Measurements from ENCODE around the gene DUSP8. TPM values are rescaled to one million over a fixed set of nuclear protein-coding genes. Genes with fewer than 3 reads are reported as not detected.

DUSP8 gene
- total RNA-seq, 1 donor from 2014 or later: 0.86 TPM

DNA sequence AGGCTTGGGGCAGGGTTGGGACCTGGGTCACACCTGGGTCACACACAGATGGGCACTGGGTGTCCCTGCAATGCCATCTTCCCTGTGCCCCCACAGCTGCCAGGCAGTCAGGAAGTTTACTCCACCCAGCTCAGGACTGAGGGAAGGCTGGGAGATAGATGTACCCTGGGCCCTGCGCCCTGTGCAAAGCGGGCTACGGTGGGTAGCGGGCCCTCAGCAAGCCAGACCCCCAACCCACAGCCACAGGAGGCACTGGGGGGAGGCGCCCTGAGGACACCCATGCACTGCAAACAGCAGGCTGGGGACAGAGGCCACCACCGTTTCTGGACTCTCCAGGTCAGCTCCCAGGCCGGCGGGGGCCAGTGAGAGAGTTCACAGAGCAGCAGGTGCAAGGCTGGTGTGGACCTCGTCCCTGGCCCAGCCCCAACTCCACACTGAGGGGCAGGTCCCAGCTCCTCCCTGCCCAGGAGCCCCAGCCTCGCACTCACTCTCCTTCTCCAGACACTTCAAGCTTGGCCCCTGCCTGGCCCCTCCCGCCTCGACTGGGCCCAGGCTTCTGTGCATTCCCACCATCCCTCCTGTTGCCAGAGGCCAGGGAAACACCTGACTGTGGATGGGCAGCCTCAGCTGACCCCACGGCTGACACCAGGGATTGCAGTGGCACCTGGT, 4.9 kb downstream of the DUSP8 start:
- no peak overlapping the region for H3K4me3 Mint-ChIP-seq
- DNase-seq: peak; percentile 56
- intact Hi-C loops (cut with micrococcal nuclease): no loop called here
- no peaks in the 10 kb centered on the region for H3K9me3 Mint-ChIP-seq
- H3K27me3 Mint-ChIP-seq: peaks cover 15% of the 10 kb centered on the region
- no peaks in the 10 kb centered on the region for H3K36me3 Mint-ChIP-seq (ENCODE audit: low read depth)
- H3K27ac Mint-ChIP-seq: no peak overlapping the region
- no peaks in the 10 kb centered on the region for H3K4me1 Mint-ChIP-seq

DNA sequence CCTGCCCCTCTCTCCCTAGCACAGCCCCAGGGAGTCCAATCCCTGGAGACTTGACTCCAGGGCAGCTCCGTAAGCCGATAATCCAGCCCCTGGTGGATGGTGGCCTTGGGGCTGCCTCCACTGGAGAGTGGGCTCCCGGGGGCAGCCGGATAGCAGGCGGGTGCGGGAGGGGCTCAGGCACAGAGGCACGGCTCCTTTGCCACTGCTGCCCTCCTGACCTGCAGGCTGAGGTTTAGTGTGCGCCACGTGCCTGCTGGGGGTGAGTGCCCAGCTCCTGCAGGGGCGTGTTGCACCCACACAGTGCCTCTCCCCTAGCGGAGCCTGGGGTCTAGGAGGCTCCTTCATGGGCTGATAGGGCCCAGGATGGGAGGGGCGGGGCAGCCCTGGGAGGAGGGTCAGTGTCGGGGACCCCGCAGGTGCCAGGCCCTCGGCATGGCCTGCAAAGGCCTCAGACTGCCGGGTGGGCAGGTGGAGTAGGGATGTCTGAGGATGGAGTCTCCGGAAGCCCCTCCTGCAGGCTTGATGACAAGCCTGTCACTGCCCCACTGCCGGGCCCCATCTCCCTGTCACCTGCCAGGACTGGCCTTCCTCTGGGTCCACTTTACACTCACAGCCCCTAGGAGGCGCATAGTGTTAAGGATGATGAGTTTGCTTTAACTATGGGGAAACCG, 5.6 kb downstream of the DUSP8 start:
- Mint-ChIP-seq H3K27ac (no peak overlapping the region), H3K36me3 (ENCODE audit: low read depth) (no peaks in the 10 kb centered on the region), H3K27me3 (peaks cover 15% of the 10 kb centered on the region), H3K4me3 (no peak overlapping the region), H3K9me3 (no peaks in the 10 kb centered on the region), H3K4me1 (no peaks in the 10 kb centered on the region)
- intact Hi-C loops (cut with micrococcal nuclease): no loop called here
- no peak for DNase-seq

DNA sequence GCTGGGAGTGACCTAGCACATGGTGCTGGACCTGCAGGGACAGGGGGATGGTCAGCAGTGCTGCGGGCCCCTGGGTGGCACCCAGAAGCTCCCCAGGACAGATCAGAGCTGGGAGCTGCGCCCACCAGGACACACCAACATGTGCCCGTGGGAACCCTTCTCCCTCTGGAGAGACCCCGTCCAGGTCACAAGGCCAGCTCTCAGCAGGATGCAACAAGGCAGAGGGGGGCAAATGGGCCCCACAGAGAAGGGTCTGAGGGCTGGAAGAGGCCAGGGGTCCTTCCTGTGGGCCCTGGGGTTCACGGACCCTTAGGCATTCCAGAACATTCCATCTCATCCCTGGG, 6.2 kb downstream of the DUSP8 start:
- DNase-seq: no peak
- Mint-ChIP-seq H3K4me3 (no peak overlapping the region), H3K9me3 (no peaks in the 10 kb centered on the region), H3K36me3 (ENCODE audit: low read depth) (no peaks in the 10 kb centered on the region), H3K27ac (no peak overlapping the region), H3K27me3 (peaks cover 14% of the 10 kb centered on the region), H3K4me1 (no peaks in the 10 kb centered on the region)
- intact Hi-C loops (cut with micrococcal nuclease): no loop called here

DNA sequence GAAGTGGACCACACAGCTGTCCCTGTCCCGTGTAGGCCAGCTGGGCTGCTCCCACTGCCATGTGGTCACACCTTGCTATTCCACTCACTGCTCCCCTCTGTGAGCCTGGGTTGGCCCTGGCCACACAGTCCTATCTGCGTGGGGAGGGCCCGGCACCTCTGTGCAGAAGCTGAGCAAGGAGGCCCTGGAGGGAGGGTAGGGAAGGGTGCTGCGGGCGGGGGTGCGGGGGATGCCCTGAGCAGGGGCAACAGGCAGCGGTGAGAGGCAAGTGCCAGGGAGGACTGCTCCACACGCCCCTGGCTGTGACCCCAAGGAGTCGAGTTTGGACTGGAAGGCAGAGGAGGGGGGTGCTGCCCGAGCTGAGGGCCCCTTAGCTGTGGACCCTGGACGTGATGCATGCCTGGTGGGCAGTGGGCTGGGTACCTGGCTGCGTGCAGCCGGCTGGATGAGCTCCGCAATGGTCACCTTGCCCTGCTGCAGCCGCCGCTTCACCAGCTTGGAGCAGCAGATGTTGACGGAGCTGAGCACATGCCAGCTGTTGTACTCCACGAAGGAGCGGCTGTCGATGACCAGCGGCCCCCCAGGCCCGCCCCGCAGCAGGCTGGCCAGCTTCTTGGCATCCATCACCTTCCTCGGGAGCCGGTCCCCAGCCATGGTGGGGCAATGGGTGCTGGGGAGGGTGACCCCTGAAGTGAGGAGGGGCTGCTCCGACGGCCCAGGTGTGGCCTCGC, 6.7 kb downstream of the DUSP8 start:
- Mint-ChIP-seq H3K9me3 (no peaks in the 10 kb centered on the region), H3K27me3 (peaks cover 11% of the 10 kb centered on the region), H3K27ac (no peak overlapping the region), H3K36me3 (ENCODE audit: low read depth) (no peaks in the 10 kb centered on the region), H3K4me1 (no peaks in the 10 kb centered on the region), H3K4me3 (no peak overlapping the region)
- intact Hi-C loops (cut with micrococcal nuclease): no loop called here
- no peak for DNase-seq

DNA sequence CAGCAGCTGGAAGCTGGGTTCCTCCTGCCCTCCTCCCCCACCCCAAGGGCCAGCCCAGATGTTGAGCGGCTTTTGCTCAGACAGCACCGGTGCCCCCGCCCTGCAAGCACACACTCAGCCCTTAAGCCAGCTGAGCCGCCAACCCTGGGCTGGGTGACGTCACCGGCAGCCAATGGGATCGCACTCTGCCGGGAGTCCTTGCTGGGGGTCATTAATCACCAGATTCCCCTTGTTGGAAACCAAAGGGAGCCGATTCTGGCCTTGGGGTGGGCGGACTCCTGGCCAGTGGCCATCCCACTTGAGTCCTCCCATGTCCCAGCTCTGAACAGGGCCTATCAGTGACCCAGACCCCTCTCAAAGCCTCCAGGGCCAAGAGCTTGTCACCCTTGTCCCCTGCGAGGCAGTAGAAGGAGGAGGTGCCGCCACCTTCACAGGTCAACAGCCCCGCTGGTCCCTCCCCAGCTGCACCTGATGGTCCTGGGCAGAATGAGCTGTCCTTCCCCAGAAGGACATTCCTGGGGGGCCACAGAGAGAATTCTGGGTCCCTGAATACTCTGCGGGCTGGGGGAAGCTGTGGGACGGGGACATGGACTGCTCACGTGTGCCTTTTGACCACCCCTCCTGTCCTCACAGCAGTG, 7.4 kb downstream of the DUSP8 start:
- intact Hi-C loops (cut with micrococcal nuclease): no loop called here
- no peaks in the 10 kb centered on the region for H3K9me3 Mint-ChIP-seq
- no peak overlapping the region for H3K27ac Mint-ChIP-seq
- H3K4me3 Mint-ChIP-seq: no peak overlapping the region
- no peaks in the 10 kb centered on the region for H3K36me3 Mint-ChIP-seq (ENCODE audit: low read depth)
- H3K4me1 Mint-ChIP-seq: no peaks in the 10 kb centered on the region
- peaks cover 5% of the 10 kb centered on the region for H3K27me3 Mint-ChIP-seq
- peak; percentile 59 for DNase-seq

DNA sequence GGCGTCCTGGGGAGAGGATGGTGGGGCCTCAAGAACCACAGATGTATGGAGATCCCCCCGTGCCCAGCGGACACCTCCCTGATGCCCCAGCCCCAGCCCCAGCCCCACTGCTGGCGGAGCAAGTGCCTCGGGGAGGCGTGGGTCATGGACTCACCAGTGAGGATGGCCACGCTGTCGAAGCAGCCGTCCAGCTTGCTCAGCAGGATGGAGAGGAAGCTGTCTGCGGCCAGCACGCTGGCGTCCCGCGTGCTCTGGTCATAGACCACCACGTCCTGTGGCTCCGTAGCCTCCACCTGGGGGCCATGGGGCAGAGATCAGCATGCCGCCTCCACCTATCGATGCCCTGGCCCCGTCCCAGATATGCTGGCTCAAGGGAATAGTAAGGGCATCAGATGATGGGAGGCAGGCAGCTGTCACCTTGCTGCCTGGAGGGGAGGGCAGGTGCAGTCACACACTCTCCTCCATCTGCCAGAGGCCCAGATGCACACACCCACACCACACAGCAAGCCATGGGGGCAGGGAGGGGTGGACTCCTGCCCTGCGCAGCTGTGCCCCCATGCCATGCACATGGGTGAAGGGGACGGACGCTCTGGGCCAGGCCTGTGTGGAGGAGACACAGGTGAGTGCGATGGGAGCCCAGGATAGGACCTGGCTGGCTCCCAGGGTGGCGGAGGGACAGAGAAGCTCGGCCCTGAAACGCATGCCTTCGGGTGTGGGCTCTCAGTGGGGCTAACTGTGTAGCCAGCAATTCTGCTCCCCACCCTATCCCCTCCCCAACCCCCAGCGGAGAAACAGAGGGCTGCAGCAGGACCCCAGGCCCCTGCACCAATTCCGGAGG, 8.2 kb downstream of the DUSP8 start:
- Mint-ChIP-seq H3K27me3 (no peaks in the 10 kb centered on the region), H3K27ac (no peak overlapping the region), H3K36me3 (ENCODE audit: low read depth) (no peaks in the 10 kb centered on the region), H3K4me3 (no peak overlapping the region), H3K9me3 (no peaks in the 10 kb centered on the region), H3K4me1 (no peaks in the 10 kb centered on the region)
- no peak for DNase-seq
- intact Hi-C loops (cut with micrococcal nuclease): no loop called here

DNA sequence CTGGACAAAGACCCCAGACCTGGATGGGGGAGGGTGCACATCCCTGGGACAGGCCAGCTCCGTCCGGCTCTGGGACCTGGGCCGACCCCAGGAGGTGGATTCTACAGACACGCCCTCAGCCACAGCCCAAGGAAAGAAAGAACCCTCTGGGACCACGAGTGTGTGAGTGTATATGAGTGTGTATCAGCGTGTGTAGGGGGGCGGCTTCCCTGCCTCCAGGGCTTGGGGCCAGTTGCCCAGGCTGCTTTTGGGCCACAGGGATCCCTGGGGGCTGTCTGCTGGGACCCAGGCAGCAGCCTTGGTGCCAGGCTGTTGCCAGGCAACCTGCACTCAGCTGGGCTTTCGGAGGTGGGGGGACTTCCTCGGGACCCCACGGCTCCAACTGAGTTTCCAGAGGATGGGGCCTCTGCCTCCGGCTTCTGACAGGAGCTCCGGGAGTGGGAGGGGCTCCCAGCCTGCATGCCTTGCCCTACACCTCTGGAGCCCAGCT, 8.9 kb downstream of the DUSP8 start:
- no peaks in the 10 kb centered on the region for H3K36me3 Mint-ChIP-seq (ENCODE audit: low read depth)
- intact Hi-C loops (cut with micrococcal nuclease): no loop called here
- no peak for DNase-seq
- H3K27me3 Mint-ChIP-seq: no peaks in the 10 kb centered on the region
- H3K4me3 Mint-ChIP-seq: no peak overlapping the region
- H3K9me3 Mint-ChIP-seq: no peaks in the 10 kb centered on the region
- no peaks in the 10 kb centered on the region for H3K4me1 Mint-ChIP-seq
- H3K27ac Mint-ChIP-seq: no peak overlapping the region

DNA sequence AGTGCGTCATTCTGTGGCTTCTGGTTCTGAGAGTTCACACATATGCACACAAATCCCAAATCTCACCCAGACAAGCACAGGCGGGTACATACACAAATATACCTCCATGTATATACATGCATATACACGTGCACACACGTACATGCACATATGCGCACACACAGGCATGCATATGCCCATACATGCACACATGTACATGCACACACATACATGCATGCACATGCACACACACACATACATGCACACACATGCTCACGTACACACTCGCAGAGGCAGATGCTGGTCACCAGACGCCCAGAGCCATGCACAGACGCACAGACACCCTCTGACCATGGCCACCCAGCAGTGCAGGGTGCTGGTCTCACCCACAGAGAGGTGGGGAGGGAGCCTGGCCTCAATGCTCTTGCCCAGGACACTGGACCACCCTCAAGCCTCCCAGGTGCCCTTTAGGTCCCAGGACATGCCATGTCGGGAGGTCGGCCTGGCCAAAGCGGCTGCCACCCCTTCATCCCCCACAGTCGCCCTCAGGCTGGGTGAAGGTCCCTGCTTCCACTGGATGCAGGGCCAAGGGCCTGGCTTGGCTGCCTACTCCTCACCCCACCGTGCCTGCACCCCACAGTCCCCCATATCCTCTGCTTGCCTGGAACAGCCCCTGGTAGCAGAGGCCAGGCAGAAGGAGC, 9.5 kb downstream of the DUSP8 start:
- Mint-ChIP-seq H3K27ac (no peak overlapping the region), H3K4me3 (no peak overlapping the region), H3K9me3 (no peaks in the 10 kb centered on the region), H3K4me1 (no peaks in the 10 kb centered on the region), H3K27me3 (no peaks in the 10 kb centered on the region), H3K36me3 (ENCODE audit: low read depth) (no peaks in the 10 kb centered on the region)
- intact Hi-C loops (cut with micrococcal nuclease): no loop called here
- DNase-seq: no peak

DNA sequence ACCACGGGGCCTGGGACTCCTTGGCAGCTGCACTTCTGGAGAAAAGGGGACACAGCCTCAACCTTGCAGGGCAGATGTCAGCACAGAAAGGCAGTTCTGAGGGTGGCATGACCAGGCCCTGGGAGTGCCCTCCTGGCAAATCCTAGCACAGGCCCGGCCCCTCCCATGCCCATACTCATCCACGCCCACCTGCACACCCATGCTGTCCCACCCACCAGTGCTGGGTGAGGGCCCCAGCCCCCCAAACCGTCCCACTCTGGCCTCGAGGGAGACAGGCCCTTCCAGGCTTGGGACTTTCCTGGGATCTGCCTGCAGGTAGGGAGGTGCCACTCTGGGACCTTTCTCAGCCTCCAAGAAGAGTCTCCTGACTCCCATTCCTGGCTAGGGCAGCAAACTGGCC, 10.1 kb downstream of the DUSP8 start:
- no peak for DNase-seq
- no peaks in the 10 kb centered on the region for H3K9me3 Mint-ChIP-seq
- no peaks in the 10 kb centered on the region for H3K4me1 Mint-ChIP-seq
- intact Hi-C loops (cut with micrococcal nuclease): no loop called here
- no peak overlapping the region for H3K4me3 Mint-ChIP-seq
- H3K36me3 Mint-ChIP-seq (ENCODE audit: low read depth): no peaks in the 10 kb centered on the region
- H3K27me3 Mint-ChIP-seq: no peaks in the 10 kb centered on the region
- no peak overlapping the region for H3K27ac Mint-ChIP-seq

DNA sequence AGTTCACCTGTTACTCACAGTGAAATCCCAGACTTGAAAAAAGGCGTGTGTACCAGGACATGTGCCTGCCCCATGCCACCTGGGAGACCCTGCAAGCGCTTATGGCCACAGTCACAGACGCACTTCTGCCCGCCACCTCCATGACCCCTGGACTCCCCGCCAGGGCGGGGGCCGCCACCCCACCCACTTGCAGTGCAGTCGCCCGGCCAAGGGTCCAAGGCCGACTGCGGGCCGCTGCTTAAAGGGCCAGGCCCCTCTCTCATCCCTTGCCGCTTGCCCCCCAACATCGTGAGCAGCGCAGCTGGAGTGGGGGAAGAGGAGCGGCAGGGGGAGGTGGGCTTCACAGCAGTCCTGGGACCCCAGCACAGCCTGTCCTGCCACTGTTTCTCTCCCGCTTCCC, 10.8 kb downstream of the DUSP8 start:
- intact Hi-C loops (cut with micrococcal nuclease): no loop called here
- H3K4me1 Mint-ChIP-seq: no peaks in the 10 kb centered on the region
- H3K9me3 Mint-ChIP-seq: no peaks in the 10 kb centered on the region
- H3K4me3 Mint-ChIP-seq: no peak overlapping the region
- H3K27me3 Mint-ChIP-seq: no peaks in the 10 kb centered on the region
- H3K36me3 Mint-ChIP-seq (ENCODE audit: low read depth): no peaks in the 10 kb centered on the region
- no peak overlapping the region for H3K27ac Mint-ChIP-seq
- no peak for DNase-seq

DNA sequence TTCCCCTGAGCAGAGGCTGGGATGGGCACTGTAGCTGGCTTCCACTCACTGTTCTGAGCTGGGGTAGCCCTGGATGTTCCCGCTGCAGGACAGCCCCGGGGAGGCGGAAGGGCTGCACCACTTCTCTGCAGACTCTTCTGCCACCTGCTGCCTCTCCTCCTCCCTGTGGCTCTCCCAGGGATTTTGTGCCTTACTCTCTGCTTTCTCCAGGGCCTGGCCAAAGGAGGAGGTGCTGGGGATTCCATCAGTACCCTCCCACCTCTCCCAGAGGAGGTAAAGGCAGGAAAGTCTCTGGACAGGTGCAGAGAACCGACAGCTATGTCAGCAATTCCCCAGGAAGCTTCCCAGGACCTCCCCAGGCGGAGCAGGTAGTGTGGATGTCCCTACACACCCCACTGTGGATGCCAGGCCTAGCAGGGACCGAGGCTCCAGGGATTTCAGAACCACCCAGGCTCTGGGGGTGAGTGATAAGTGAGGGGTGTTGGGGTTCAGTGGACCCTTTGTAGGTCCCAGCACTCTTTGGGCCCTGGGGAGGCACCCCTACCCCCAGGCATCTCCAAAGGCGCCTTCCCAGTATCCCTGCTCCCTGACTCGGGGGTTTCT, 11.3 kb downstream of the DUSP8 start:
- Mint-ChIP-seq H3K9me3 (no peaks in the 10 kb centered on the region), H3K4me3 (no peak overlapping the region), H3K36me3 (ENCODE audit: low read depth) (no peaks in the 10 kb centered on the region), H3K27ac (no peak overlapping the region), H3K4me1 (no peaks in the 10 kb centered on the region), H3K27me3 (no peaks in the 10 kb centered on the region)
- intact Hi-C loops (cut with micrococcal nuclease): no loop called here
- no peak for DNase-seq

DNA sequence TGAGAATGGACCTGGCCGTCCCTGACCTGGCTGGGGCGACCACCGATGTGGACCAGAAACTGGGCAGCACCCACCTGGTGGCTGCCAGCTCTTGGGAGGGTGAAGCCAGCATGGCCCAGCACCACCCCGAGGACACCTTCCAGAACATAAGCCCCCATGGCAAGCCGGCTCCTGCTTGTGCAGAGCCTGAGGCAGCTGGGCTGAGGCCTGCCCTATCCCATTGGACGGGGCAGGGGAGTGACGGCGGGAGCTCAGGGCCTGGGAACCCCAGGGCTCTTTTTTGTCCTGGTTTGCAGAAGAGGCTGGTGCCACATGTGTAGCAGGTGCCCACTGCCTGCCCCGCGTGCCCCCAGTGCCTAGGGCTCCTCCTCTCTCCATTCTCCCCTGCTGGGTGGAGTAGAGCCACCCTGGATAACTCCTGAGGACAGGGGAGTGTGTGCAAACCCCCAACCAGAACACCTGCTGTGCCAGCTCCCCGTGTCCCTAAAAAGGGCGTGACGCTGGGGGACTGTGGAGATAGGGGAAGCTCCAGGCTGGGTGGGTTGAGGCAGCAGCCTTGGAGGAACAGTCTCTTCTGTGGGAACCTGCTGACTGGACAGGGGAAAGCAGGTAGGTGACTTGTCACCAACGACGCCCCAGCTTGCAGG, 11.9 kb downstream of the DUSP8 start:
- no peaks in the 10 kb centered on the region for H3K4me1 Mint-ChIP-seq
- H3K36me3 Mint-ChIP-seq (ENCODE audit: low read depth): no peaks in the 10 kb centered on the region
- H3K27ac Mint-ChIP-seq: no peak overlapping the region
- intact Hi-C loops (cut with micrococcal nuclease): no loop called here
- H3K4me3 Mint-ChIP-seq: no peak overlapping the region
- H3K27me3 Mint-ChIP-seq: no peaks in the 10 kb centered on the region
- no peaks in the 10 kb centered on the region for H3K9me3 Mint-ChIP-seq
- DNase-seq: no peak

Measured in activated CD4-positive, alpha-beta T cell treated with anti-CD3 and anti-CD28 coated beads, Interleukin-2, amount 10 ng/mL, durations not matched to agents 24 days and 14 days (primary cell).